GM19239 (cell line): ENCODE data around the gene DDX51.

ENCODE experiments used
- DNase-seq: peaks from one replicate; pipeline ENCODE4 v3.0.0; 2011; ENCODE audit warnings: low spot score; ENCODE audit not compliant: insufficient read length
- FAIRE-seq: peaks from 2 replicates; lab custom pipeline; 2011; peaks lifted over from hg19 to GRCh38; lab: Jason Lieb, UNC

The DDX51 gene

DNA sequence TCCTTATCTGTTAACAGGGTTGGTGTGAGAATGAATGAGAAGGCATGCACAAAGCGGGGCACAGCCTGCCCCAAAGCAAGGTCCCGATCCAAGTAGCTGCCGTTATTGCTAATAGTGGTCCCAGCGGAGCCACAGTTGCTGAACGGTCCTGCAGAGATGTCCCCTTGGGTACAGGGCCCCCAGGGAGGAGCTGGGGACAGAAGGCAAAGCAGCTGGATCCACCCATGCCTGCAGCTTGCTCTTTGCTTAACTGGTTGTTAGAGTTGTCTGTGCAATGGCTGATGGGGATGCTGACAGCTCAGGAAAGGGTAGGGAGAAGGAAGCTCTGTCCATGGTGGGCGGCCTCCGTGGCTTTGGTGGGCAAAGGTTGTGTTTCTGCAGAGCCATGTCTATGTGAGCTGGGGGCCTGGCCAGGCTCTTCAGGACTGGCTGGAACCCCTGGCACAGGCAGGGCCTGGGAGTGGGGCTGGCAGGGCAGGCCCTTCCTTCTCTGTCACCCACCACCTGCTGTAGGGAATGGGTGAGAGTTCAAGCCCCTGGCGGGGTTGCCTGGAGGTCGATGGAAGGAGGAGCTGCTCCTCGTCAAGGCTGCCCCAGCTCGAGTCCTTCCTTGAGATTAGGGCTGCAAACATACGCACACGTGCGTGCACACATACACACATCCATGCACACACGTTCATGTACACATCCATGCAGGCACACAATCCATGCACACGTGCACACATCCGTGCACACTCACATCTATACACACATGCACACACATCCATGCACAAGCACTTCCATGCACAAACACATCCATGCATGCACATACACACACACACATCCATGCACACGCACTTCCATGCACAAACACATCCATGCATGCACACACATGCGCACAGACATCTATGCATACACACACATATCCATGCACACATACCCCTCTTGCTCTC lies 35.6 kb upstream of the DDX51 start:
- DNase-seq (no peak), FAIRE-seq (no peak)

DNA sequence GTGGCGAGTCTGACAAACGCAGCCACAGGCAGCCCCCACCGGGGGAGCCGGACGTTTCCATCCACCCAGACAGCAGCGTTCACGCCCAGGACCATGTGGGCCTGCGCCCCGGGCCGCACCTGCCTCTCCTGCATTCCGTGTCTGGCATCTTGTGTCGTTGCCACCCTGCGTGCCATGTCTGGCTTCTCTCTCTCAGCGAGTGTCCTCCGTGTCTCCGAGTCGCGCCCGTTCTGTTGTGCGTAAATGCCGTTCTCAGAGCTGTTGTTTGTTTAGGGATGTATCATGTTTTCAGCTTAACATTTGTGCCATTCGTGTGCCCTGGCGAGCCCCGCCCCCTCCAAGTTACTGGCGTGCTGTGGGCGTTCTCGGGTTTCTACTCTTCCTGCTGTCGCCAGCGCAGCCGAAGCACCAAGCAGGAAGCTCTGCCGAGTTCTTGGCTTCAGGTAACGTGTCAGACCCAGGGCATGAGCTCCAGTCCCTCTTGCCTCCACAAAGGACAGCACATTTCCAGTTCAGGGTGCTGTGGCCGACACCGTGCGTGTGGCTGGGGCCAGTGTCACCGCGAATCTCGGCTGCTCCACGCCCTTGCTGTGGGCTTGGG lies 34.8 kb upstream of the DDX51 start:
- FAIRE-seq (no peak), DNase-seq (no peak)

GRCh38 chr12:132178316-132178715 lies 34.2 kb upstream of the DDX51 start:
- DNase-seq (no peak), FAIRE-seq (no peak)

DNA sequence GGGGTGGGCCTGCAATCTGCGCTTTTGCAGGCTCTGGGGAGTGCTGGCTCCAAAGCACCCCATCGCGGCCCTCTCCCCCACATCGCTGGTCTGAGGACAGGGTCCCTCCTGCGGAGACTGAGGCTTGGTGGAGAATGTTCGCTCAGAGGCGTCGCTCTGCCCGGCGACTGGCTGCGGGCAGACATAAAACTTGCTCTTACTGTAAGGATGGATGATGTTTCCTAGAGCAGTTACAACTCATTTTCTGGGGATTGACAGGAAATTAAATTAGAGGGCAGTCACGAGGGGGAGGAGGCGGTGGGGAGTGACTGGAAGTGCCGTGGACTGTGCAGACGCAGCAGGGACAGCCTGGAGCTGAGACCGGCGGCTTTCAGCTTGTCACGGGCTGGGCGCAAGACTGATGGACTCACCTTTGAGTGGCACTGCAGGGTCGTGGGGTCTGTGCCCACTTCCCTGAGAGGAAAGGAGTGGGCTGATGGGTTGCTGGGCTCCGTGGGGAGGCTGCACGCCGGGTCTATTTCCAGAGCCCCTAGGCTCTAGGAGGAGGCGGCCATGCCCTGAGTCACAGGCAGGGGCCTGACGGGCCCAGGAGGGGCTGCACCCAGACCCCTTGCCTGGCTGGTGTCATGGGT lies 32.9 kb upstream of the DDX51 start:
- FAIRE-seq: no peak
- no peak for DNase-seq

DNA sequence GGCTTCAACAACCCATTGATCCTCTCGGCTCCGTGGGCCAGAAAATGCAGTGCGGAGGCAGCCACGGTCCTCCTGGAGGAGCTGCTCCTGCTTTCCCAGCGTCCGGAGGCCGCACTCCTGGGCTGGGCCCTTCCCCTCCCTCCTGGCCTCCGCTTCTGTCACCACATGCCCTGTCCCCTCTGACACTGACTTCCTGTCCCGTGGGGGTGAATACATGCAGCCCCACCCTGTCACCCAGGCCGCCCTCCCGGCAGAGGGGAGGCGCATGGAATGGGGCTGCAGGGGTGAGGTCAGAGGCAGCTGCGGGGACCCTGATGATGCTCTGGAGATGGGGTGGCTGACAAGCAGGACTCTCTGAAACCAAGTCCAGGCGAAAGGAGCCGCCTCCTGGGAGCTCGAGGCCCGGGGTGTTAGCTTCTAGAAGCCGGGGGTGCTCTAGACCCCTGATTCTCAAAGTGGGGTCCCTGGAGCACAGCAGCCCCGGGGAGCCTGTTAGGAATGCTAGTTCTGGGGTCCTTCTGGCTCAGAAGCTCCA lies 32.3 kb upstream of the DDX51 start:
- DNase-seq (no peak), FAIRE-seq (no peak)

- no peak for DNase-seq
- no peak for FAIRE-seq
Measured at GRCh38 chr12:132175496-132176384, 31.6 kb upstream of the DDX51 start.

- FAIRE-seq (no peak), DNase-seq (no peak)
Measured at GRCh38 chr12:132174839-132175490, 30.8 kb upstream of the DDX51 start.

DNA sequence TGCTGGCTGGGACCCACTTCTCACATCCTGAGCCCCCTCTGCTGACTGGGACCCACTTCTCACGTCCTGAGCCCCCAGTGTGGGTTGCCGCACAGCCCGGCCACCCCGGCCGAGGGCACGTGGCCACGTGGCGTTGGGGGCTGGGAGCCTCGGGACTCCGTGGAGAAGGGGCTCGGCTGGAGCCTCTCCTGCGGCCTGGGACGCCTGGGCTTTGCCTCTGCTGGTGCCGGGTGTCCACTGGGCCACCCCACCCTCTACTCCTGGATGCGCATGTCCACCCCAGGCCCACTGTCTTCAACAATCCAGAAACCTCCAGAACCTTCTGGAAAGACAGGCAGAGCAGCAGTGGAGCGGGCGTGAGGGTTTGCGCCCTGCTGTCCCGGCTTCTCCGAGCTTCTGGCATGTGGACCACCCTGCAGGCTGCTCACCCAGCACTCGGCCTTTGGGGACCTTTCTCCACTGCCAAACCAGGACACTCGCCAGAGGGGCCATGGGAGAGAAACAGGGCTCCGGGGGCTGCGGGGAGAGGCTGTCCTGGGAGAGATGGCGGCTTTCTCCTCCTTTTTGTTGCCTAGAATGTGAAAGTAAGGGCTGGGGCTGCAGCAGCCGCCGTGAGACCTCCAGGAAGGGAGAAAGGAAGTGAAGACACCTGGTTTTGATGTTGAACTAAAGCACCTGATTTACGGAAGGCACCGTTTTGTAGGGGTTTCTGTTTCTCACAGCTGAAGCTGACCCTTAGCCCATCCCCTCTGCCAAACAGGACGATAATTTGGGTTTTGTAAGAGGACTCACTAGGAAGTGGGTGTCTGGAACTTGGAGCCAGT lies 30.1 kb upstream of the DDX51 start:
- DNase-seq (no peak), FAIRE-seq (no peak)

GRCh38 chr12:132173135-132174014 lies 29.3 kb upstream of the DDX51 start:
- FAIRE-seq (no peak), DNase-seq (no peak)

DNA sequence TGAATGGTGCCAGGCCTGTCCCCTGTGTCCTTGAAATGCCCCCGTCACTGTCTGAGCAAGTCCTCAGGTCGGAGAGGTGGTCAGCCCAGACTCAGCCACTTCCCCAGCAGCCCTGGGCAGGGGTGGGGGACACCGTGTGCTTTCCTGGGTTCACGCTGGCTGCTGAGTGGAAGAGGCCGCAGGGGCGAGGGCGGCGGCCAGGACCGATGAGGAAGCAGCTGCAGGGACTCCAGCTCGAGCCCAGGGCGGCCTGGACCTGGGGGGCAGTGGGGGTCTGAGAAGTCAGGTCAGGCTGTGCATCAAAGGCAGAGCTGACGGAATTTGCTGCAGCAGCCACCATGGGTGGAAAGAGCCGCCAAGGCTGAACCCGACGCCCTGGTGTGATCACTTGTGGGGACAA lies 28.5 kb upstream of the DDX51 start:
- no peak for DNase-seq
- FAIRE-seq: no peak

- no peak for FAIRE-seq
- no peak for DNase-seq
Measured at GRCh38 chr12:132171968-132172521, 27.9 kb upstream of the DDX51 start.

GRCh38 chr12:132171293-132171967 lies 27.3 kb upstream of the DDX51 start:
- FAIRE-seq (no peak), DNase-seq (no peak)

- no peak for FAIRE-seq
Measured at GRCh38 chr12:132170637-132171292, 26.6 kb upstream of the DDX51 start.

DNA sequence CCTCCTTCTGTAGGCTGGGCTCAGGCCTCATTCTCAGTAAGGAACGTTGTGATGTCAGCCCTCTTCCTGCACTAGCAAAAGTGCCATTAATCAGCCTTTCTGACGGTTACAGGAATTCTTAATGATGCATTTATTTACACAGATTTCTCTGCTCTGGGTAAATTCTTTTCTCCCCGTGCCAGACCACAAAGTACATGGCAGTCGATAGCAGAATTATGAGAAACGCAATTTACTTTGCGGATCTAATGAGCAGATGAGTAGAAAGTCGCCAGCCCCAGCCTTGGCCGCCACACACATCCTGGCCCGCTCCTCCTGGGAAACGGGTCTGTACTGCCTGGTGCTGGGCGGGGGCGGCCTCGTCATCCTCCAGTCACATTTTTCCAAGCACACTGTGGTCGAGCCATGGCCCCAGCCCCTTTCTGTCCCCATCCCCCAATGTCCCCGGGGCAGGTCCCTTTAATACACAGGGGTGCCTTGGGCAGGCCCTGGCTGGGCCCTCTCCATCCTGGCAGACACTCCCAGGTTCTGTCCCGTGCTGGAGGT lies 26.0 kb upstream of the DDX51 start:
- no peak for FAIRE-seq
- DNase-seq: no peak

More at GRCh38 chr12:132170637-132171292, 26.6 kb upstream of the DDX51 start:
- DNase-seq: no peak

- no peak for FAIRE-seq
Measured at GRCh38 chr12:132169376-132169775, 25.3 kb upstream of the DDX51 start.

More at GRCh38 chr12:132169376-132169775, 25.3 kb upstream of the DDX51 start:
- DNase-seq: no peak
